Gastroesophageal sphincter (tissue), 4 donors: ENCODE results near the gene ITGB8. TPM values are rescaled to one million over a fixed set of nuclear protein-coding genes. Genes with fewer than 3 reads are reported as not detected.

ENCODE experiments used
- ATAC-seq: fragments of 150-250 bp; one replicate; pipeline ENCODE4 v1.9.1; 2016; ENCODE audit warnings: mild to moderate bottlenecking, moderate library complexity
- H3K27ac ChIP-seq, 4 donors: fragments of 200-600 bp; sonication (generic) in 3 of 4; 1 replicate in 3 of 4; 2 replicates in 1 of 4; pipeline ENCODE4 v1.5.1; 2016 to 2019
- H3K27me3 ChIP-seq: fragments of 200-600 bp; sonication (generic); one replicate; pipeline ENCODE4 v1.5.1; 2019
- H3K36me3 ChIP-seq, 2 donors: fragments of 200-600 bp; sonication (generic); one replicate each; pipeline ENCODE4 v1.5.1; 2019; ENCODE audit warnings: control low read depth in 1 of 2
- H3K4me1 ChIP-seq, 3 donors: fragments of 200-600 bp; sonication (generic); 1 replicate in 2 of 3; 2 replicates in 1 of 3; pipeline ENCODE4 v1.5.1; 2016 to 2019; ENCODE audit warnings: control low read depth in 2 of 3
- H3K4me3 ChIP-seq, 2 donors: fragments of 200-600 bp; sonication (generic); one replicate each; pipeline ENCODE4 v1.5.1; 2019; ENCODE audit warnings: mild to moderate bottlenecking in 1 of 2, moderate library complexity in 1 of 2
- H3K9me3 ChIP-seq, 3 donors: fragments of 200-600 bp; sonication (generic); one replicate each; pipeline ENCODE4 v1.5.1; 2017 to 2019; ENCODE audit warnings: control low read depth in 2 of 3
- CTCF ChIP-seq, 4 experiments: fragments of 200-600 bp in 2 of 4; fragments of 450-650 bp in 2 of 4; sonication (generic) in 1 of 4; IDR thresholded peaks; one replicate each; pipeline ENCODE4 v1.5.1; 2017 to 2019; ENCODE audit warnings: antibody characterized with exemption in 4 of 4, mild to moderate bottlenecking in 2 of 4, moderate library complexity in 2 of 4
- EP300 ChIP-seq: sonication (generic); formaldehyde crosslinking; IDR thresholded peaks from one replicate; pipeline ENCODE4 v1.6.1; 2017; ENCODE audit warnings: antibody characterized with exemption, mild to moderate bottlenecking
- POLR2A ChIP-seq, 2 donors: fragments of 450-650 bp; IDR thresholded peaks; one replicate each; pipeline ENCODE4 v1.6.1; 2017; ENCODE audit warnings: antibody characterized with exemption in 2 of 2, mild to moderate bottlenecking in 2 of 2, moderate library complexity in 1 of 2
- POLR2AphosphoS5 ChIP-seq: sonication (generic); formaldehyde crosslinking; IDR thresholded peaks from one replicate; pipeline ENCODE4 v1.6.1; 2017; ENCODE audit warnings: antibody characterized with exemption
- WGBS, 2 donors: methylation state at CpG; one replicate each; pipeline ENCODE4 v1.1.5; 2018; ENCODE audit warnings: low coverage in 1 of 2; 5-methylcytosine and 5-hydroxymethylcytosine counted together
- total RNA-seq, 4 donors: library from RNA; depleted of rRNA; stranded (reverse); fragments of >200 nt; gene quantifications; one replicate each; pipeline ENCODE4 v1.1.0, GENCODE V29; 2016

ITGB8 gene
- total RNA-seq, 4 donors from 2014 or later, result 16.2 to 34.2 (median 27.1) TPM

GRCh38 chr7:20329389-20330238 lies 1.1 kb upstream of the ITGB8 start:
- TF ChIP-seq POLR2AphosphoS5 (peak; percentile 50), EP300 (no peak), POLR2A (IDR thresholded peaks at IDR 0.05) (no peak), CTCF (IDR thresholded peaks at IDR 0.05) (peak; percentile 18 to 52 (median 42))

GRCh38 chr7:20330928-20331909 lies 519 bp downstream of the ITGB8 start:
- ATAC-seq, result peak; percentile 39
- TF ChIP-seq POLR2AphosphoS5 (no peak), CTCF (IDR thresholded peaks at IDR 0.05) (peak in 3 of 4 experiments; percentile 19 to 58 (median 21)), EP300 (no peak), POLR2A (IDR thresholded peaks at IDR 0.05) (peak in 1 of 2 donors; percentile 30)
- no peaks in the 10 kb centered on the region for H3K9me3 ChIP-seq
- H3K4me3 ChIP-seq, result peak overlapping the region; percentile 77 to 87
- 0% methylated on average over 6 to 9 of the region's 92 CpGs for WGBS, 2 donors
- H3K36me3 ChIP-seq, result no peaks in the 10 kb centered on the region
- H3K27me3 ChIP-seq, result no peaks in the 10 kb centered on the region
- peaks cover 0 to 54% (median 4%) of the 10 kb centered on the region in 3 donors for H3K4me1 ChIP-seq
- peak overlapping the region; percentile 89 to 95 (median 92) for H3K27ac ChIP-seq

More at GRCh38 chr7:20329389-20330238, 1.1 kb upstream of the ITGB8 start:
- Histone ChIP-seq H3K27ac (peak overlapping the region; percentile 89 to 95 (median 92)), H3K4me1 (peaks cover 0 to 54% (median 4%) of the 10 kb centered on the region in 3 donors), H3K27me3 (no peaks in the 10 kb centered on the region), H3K4me3 (peak overlapping the region; percentile 77 to 87), H3K36me3 (no peaks in the 10 kb centered on the region), H3K9me3 (no peaks in the 10 kb centered on the region)
- ATAC-seq, result peak; percentile 65
- WGBS, 2 donors, result 6 to 13% methylated on average over 13 to 18 of the region's 31 CpGs

- Histone ChIP-seq H3K4me3 (peak overlapping the region; percentile 77 to 87), H3K27me3 (no peaks in the 10 kb centered on the region), H3K9me3 (no peaks in the 10 kb centered on the region), H3K27ac (peak overlapping the region; percentile 89 to 95 (median 92)), H3K4me1 (peaks cover 0 to 48% (median 0%) of the 10 kb centered on the region in 3 donors), H3K36me3 (no peaks in the 10 kb centered on the region)
- no peak for TF ChIP-seq EP300
- TF ChIP-seq CTCF (IDR thresholded peaks at IDR 0.05), result no peak
- ATAC-seq, result no peak
- 26 to 45% methylated on average over 5 of the region's 13 CpGs for WGBS, 2 donors
These were observed 1.5 kb downstream of the ITGB8 start for GRCh38 chr7:20331910-20332813.

GRCh38 chr7:20338285-20338684 lies 7.6 kb downstream of the ITGB8 start:
- Histone ChIP-seq H3K36me3 (no peaks in the 10 kb centered on the region), H3K4me3 (no peak overlapping the region), H3K9me3 (no peaks in the 10 kb centered on the region), H3K27me3 (no peaks in the 10 kb centered on the region), H3K27ac (no peak overlapping the region), H3K4me1 (peaks cover 0 to 7% (median 0%) of the 10 kb centered on the region in 3 donors)
- no peak for ATAC-seq
- TF ChIP-seq POLR2A (IDR thresholded peaks at IDR 0.05) (no peak), POLR2AphosphoS5 (no peak), EP300 (no peak), CTCF (IDR thresholded peaks at IDR 0.05) (no peak)
- 80 to 92% methylated on average over 1 to 6 of the region's 6 CpGs for WGBS, 2 donors
